Ovary (tissue), 3 donors: Measurements from ENCODE around the gene SHC1.

Experiments used
- EP300 ChIP-seq: sonication (generic); formaldehyde crosslinking; IDR thresholded peaks from one replicate; pipeline ENCODE4 v1.6.1; 2017; ENCODE audit warnings: antibody characterized with exemption
- POLR2A ChIP-seq: fragments of 450-650 bp; IDR thresholded peaks from one replicate; pipeline ENCODE4 v1.6.1; 2017; ENCODE audit warnings: antibody characterized with exemption, mild to moderate bottlenecking, moderate library complexity
- TF ChIP-seq, protein P1 (sequence below), 3 donors: fragments of 450-650 bp in 2 of 3; fragments of 200-600 bp in 1 of 3; IDR thresholded peaks; one replicate each; pipeline versions ENCODE4 v1.5.1 to v1.8.0; 2016 to 2022; ENCODE audit warnings: antibody characterized with exemption in 3 of 3, mild to moderate bottlenecking in 1 of 3
- donor health status: DM: no; HTN: no; CAD: no.

DNA sequence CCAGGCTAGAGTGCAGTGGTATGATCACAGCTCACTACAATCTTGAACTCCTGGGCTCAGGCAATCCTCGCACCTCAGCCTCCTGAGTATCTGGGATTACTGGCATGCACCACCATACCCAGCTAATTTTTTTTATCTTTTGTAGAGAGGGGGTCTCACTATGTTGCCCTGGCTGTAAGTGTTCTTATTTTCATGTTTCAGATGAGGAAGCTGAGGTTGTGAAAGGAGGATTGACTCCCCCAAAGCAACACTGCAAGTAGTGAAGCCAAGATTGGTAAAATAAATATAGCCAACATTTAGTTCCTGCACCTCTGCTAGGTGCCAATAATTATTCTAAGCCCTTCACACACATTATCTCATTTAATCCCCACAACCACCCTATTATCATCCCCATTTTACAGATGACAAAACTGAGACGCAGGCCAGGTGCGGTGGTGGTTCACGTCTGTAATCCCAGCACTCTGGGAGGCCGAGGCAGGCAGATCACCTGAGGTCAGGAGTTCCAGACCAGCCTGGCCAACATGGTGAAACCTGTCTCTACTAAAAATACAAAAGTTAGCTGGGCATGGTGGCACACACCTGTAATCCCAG lies 36.1 kb downstream of the SHC1 start:
- TF ChIP-seq, protein P1, sequence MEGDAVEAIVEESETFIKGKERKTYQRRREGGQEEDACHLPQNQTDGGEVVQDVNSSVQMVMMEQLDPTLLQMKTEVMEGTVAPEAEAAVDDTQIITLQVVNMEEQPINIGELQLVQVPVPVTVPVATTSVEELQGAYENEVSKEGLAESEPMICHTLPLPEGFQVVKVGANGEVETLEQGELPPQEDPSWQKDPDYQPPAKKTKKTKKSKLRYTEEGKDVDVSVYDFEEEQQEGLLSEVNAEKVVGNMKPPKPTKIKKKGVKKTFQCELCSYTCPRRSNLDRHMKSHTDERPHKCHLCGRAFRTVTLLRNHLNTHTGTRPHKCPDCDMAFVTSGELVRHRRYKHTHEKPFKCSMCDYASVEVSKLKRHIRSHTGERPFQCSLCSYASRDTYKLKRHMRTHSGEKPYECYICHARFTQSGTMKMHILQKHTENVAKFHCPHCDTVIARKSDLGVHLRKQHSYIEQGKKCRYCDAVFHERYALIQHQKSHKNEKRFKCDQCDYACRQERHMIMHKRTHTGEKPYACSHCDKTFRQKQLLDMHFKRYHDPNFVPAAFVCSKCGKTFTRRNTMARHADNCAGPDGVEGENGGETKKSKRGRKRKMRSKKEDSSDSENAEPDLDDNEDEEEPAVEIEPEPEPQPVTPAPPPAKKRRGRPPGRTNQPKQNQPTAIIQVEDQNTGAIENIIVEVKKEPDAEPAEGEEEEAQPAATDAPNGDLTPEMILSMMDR (IDR thresholded peaks at IDR 0.05) = no peak
- TF ChIP-seq EP300 (no peak), POLR2A (no peak)
